HUES48 (cell line): Measurements from ENCODE around the gene CYGB.
"Not testable (repeated sequence)": the region's sequence is repeated elsewhere in the genome, so short reads cannot be mapped to it uniquely, and the experiment has no call there.

Experiments
- H3K27ac ChIP-seq: one replicate; pipeline ENCODE4 v1.7.0; 2013; ENCODE audit warnings: low read depth, low read length, inconsistent platforms
- H3K27me3 ChIP-seq: 2 replicates; pipeline ENCODE4 v1.6.1; 2013; ENCODE audit warnings: mild to moderate bottlenecking, low read length; ENCODE audit not compliant: control insufficient read depth, insufficient read depth
- H3K36me3 ChIP-seq: 2 replicates; pipeline ENCODE4 v1.6.1; 2013; ENCODE audit warnings: low read length; ENCODE audit not compliant: control insufficient read depth, insufficient read depth
- H3K4me1 ChIP-seq: 2 replicates; pipeline ENCODE4 v1.6.1; 2013; ENCODE audit warnings: mild to moderate bottlenecking, low read length; ENCODE audit not compliant: control insufficient read depth, insufficient read depth
- H3K4me3 ChIP-seq: 2 replicates; pipeline ENCODE4 v1.5.1; 2013; ENCODE audit warnings: mild to moderate bottlenecking, low read depth, low read length
- H3K9ac ChIP-seq: 2 replicates; pipeline ENCODE4 v1.6.1; 2013; ENCODE audit warnings: mild to moderate bottlenecking, low read depth, low read length, moderate library complexity
- H3K9me3 ChIP-seq: 2 replicates; pipeline ENCODE4 v1.6.1; 2013; ENCODE audit warnings: low read length; ENCODE audit not compliant: control insufficient read depth, insufficient read depth

Gene CYGB

DNA sequence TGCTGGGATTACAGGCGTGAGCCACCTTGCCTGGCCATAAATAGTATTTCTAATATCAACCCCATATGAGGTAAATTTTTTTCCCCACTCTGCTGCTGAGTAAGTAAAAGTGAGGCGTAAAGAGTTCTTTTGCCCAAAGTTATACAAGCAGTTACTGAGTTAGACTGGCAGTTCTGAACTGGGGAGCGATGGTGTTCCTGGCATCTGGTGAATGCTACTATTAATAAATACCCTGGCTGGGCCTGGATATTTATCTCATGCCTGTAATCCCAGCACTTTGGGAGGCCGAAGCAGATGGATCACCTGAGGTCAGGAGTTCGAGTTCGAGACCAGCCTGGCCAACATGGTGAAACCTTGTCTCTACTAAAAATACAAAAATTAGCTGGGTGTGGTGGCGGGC lies 22.0 kb upstream of the CYGB start:
- peaks cover 58% of the 10 kb centered on the region for H3K36me3 ChIP-seq
- not testable (repeated sequence) for H3K9me3 ChIP-seq, H3K27me3 ChIP-seq, H3K27ac ChIP-seq
- H3K4me3 ChIP-seq: peak overlapping the region; percentile 91
- peak overlapping the region; percentile 97; the same call in 1 of the 2 replicates for H3K9ac ChIP-seq
- H3K4me1 ChIP-seq: peaks cover 14% of the 10 kb centered on the region

DNA sequence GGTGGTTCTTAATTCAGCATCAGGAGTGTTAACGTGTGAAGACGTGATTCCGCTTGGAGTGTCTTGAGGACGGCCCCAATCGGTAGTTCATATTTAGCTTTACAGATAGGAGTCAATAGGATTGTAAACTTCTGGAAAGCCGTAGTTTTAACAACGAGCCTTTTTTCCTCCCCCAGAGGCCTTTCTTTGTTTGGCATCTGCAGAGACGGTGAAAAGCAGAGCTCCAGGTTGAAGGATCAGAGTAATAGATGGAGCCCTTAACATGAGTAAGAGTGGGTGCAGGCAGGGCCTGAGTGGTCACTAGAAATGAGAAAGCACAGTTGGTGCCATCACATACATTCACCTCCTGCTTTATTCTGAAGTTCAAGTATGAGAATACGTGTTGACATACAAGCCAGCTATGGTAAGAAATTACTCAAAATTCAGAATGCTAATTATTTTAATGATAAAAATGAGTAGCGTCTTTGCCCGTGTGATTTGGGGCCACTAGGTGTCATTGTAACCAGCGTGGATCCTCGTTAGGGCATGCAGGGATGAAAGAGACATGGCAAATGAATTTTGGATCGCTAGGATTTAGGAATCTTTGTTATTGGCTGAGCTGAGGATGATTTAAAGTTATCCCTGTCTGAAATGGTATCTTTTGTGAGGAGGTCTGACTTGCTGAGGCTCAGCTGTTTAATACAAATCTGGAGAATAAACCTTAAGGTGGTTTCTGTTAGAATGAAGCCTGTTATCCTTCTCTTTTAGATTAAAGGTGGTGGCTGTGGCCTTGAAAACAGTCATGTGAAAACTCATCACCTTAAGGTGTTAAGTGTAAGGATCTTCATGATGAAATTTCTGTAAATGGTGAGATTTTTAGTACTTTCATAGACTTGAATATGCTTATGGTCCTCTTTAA lies 20.9 kb upstream of the CYGB start:
- H3K27ac ChIP-seq: peak overlapping the region; percentile 68
- no peaks in the 10 kb centered on the region for H3K9me3 ChIP-seq
- H3K36me3 ChIP-seq: peaks cover 48% of the 10 kb centered on the region
- H3K27me3 ChIP-seq: no peaks in the 10 kb centered on the region
- peak overlapping the region; percentile 97 for H3K9ac ChIP-seq
- H3K4me1 ChIP-seq: peaks cover 14% of the 10 kb centered on the region
- H3K4me3 ChIP-seq: peak overlapping the region; percentile 91

DNA sequence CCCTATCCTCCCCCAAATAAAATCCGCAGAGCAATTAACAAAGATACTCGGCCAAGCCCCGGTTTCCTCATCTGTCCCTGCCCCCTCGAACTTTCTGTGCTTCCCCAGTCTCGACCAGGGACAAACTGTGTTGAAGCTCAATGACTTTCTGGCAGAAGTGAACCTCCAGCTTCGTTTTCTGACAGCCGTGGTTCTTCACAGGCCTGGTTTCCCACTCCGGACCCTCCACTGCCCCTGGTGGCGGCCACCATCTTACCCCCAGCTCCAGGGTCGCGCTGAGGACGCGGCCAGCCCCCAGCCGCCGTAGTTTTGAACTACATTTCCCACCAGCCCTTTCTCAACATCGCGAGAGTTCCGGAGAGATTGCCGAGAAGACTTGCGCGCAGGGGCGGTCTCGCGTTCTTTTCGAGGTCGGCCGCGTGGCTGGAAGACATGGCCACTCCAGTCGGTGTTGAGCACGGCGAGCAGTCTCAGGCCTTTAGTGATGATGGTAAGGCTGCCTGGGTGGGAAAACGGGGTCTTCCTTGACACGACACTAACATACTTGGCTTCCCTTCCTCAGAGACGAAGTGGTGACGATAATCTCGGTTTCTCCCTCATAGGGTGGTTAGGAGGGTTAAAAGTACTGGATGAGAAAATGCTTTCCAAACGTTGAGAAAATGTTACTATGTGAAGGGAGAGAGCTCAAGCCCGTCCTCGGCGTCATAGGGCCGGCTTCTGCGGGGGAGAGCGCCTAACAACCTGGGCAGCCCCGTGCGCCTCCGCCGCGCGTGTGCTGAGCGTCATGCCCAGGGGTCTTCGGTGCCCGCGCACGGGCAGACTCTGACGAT lies 20.1 kb upstream of the CYGB start:
- Histone ChIP-seq H3K27ac (peak overlapping the region; percentile 68), H3K4me3 (peak overlapping the region; percentile 91), H3K4me1 (peaks cover 14% of the 10 kb centered on the region), H3K9ac (peak overlapping the region; percentile 97), H3K27me3 (no peaks in the 10 kb centered on the region), H3K36me3 (peaks cover 39% of the 10 kb centered on the region), H3K9me3 (no peaks in the 10 kb centered on the region)

DNA sequence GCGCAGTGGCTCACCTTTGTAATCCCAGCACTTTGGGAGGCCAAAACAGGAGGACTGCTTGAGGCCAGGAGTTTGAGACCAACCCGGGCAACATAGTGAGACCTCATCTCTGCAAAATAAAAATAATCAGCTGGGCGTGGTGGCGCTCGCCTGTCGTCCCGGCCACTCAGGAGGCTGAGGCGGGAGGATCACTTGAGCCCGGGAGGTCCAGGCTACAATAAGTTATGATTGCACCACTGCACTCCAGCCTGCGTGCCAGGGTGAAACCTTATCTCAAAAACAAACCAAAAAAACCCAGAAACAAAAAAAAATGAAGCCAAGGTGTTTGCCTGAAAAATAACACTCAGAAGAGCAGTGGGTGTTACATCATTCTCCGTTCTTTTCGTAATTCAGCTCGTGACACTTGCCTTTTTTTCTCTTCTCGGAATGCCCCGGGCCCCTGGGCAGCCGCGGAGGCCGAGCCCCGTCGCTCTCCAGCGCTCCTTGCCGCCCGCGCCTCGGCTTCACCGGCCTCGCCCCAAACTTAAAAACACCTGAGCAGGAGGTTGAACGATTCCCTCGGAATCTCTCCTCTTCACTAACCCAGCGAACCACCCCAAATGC lies 19.4 kb upstream of the CYGB start:
- Histone ChIP-seq H3K9ac (peak overlapping the region; percentile 41), H3K4me1 (peaks cover 14% of the 10 kb centered on the region), H3K27ac (peak overlapping the region; percentile 51), H3K27me3 (no peaks in the 10 kb centered on the region), H3K9me3 (no peaks in the 10 kb centered on the region), H3K36me3 (peaks cover 35% of the 10 kb centered on the region), H3K4me3 (peak overlapping the region; percentile 91)

DNA sequence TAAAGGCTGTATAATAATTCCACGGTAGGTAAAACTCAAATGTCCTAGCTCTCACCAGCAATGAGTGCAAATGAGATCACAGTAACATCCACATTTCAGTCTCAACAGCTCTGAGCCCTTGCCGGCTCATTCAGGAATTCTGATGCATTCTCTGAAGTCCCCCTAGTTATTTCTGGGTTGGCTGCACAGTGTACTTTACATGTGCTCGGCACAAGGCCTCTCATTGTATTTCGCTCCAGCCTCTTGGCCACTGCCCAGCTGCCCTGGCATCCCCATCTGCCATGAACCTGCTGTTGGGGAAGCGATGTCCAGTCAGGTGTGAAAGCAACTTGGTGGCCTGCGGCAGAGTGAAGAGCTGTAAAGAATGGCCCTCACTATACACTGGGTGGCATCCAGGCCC lies 16.6 kb upstream of the CYGB start:
- H3K27me3 ChIP-seq: no peaks in the 10 kb centered on the region
- H3K36me3 ChIP-seq: peaks cover 8% of the 10 kb centered on the region; the same call in 1 of the 2 replicates
- H3K9me3 ChIP-seq: no peaks in the 10 kb centered on the region
- H3K4me3 ChIP-seq: no peak overlapping the region
- H3K9ac ChIP-seq: no peak overlapping the region
- H3K27ac ChIP-seq: no peak overlapping the region
- H3K4me1 ChIP-seq: peaks cover 13% of the 10 kb centered on the region; the same call in 1 of the 2 replicates

DNA sequence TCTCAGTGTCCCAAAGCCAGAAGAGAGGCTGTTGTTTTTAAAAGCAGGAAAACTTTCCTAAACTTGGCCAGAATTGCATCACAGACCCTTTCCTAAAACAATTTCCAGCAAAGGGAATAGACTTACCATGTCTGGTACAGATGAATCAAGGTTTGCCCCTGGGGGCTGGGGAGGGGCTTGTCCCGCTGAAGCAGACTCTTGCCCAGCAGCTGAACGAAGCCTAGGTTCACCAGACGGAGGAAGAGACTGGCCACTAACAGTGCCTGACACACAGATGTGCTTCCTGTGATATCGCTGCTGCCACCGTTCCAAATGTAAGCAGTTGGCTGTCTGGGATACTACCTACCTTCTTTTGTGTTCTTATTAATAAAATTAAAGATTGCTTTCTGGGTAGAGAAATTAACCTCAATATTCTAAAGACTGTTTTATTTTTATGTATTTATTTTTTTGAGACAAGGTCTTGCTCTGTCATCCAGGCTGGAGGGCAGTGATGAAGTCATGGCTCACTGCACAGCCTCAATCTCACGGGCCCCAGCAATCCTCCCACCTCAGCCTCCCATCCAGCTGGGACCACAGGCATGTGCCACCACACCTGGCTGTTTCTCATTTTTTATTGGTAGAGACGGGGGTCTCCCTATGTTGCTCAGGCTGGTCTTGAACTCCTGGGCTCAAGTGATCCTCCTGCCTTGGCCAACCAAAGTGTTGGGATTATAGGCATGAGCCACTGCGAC lies 15.8 kb upstream of the CYGB start:
- H3K27me3 ChIP-seq: no peaks in the 10 kb centered on the region
- H3K9me3 ChIP-seq: no peaks in the 10 kb centered on the region
- H3K4me1 ChIP-seq: peaks cover 9% of the 10 kb centered on the region; the same call in 1 of the 2 replicates
- no peak overlapping the region for H3K27ac ChIP-seq
- no peak overlapping the region for H3K4me3 ChIP-seq
- no peak overlapping the region for H3K9ac ChIP-seq
- no peaks in the 10 kb centered on the region for H3K36me3 ChIP-seq

DNA sequence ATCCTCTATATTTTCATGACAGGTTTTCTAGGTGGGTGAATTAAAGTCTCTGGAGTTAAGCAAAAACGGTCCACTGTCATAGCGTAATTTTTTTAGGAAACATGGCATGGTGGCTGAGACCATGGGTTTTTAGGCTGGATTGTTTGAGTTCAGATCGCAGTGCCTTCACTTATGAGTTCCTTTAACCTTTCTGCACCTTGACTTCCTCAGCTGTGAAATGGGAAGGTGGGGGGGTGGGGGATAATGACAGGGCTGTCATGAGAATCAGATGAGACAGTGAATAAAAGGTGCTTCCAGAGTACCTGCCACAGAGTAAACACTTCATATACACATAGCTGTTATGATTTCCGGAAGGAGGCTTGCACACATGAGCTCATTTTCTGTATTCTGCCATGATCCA lies 14.2 kb upstream of the CYGB start:
- H3K27me3 ChIP-seq: no peaks in the 10 kb centered on the region
- peaks cover 14% of the 10 kb centered on the region for H3K4me1 ChIP-seq
- no peaks in the 10 kb centered on the region for H3K9me3 ChIP-seq
- no peak overlapping the region for H3K27ac ChIP-seq
- H3K9ac ChIP-seq: no peak overlapping the region
- H3K36me3 ChIP-seq: no peaks in the 10 kb centered on the region
- no peak overlapping the region for H3K4me3 ChIP-seq

DNA sequence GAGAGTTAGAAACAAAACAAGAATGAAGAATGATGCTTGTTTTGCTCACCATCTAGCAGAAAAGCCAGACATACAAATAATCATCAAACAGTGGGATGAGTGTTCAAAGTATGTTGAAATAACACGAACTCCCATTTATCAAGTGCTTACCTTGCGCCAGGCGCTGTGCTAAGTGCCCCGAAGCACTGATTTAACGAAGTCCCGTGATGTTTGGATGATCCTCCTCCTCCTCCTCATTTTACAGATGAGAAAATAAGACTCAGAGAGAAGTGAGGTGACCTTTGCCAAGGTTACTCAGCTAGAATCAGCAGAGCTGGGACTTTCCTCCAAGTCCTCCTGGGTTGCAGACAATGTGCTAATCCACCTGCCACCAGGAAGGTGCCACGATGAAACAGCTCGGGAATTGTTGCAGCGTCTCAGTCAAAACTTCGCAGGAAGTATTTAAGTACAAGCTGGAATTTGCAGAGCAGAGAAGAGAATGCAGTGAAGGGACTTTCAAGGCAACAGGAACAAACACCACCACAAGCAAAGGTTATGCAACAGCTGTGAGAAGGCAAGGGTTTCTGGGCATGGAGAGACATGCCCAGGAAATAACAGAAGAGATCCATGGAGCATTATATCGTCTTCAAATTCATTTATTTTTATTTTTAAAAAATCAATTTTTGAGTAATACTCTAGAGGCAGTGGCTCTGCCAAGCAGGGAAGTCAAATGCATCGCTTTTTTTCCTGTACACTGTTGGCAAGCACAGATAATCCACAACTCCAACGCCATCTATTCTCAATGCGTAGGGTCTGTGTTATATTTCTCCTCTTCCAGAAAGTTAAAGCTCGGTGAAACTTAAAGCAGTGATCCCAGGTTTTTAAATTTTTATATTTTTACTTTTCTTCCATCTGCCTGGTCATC lies 13.5 kb upstream of the CYGB start:
- H3K4me3 ChIP-seq: no peak overlapping the region; the same call in 1 of the 2 replicates
- no peak overlapping the region for H3K9ac ChIP-seq
- H3K9me3 ChIP-seq: no peaks in the 10 kb centered on the region
- H3K27ac ChIP-seq: peak overlapping the region; percentile 27
- no peaks in the 10 kb centered on the region for H3K27me3 ChIP-seq
- no peaks in the 10 kb centered on the region for H3K36me3 ChIP-seq
- peaks cover 21% of the 10 kb centered on the region for H3K4me1 ChIP-seq

DNA sequence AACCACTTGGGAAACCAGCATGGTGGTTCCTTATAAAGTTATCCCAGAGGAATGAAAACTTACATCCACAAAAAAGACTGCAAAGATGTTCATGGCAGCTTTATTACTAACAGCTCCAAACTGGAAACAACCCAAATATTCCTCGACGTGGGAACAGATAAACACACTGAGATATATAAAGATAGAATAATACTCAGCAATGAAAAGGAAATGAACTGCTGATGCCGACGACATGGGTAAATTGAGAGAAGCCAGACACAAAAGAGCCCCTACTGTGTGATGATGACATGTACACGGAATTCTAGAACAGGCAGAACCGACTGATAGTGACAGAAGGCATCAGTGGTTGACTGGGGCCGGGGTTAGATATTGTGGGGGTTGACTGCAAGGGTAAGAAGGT lies 12.0 kb upstream of the CYGB start:
- Histone ChIP-seq H3K27me3 (no peaks in the 10 kb centered on the region), H3K4me3 (no peak overlapping the region), H3K9ac (no peak overlapping the region), H3K4me1 (peaks cover 26% of the 10 kb centered on the region), H3K9me3 (no peaks in the 10 kb centered on the region), H3K36me3 (no peaks in the 10 kb centered on the region), H3K27ac (no peak overlapping the region)

DNA sequence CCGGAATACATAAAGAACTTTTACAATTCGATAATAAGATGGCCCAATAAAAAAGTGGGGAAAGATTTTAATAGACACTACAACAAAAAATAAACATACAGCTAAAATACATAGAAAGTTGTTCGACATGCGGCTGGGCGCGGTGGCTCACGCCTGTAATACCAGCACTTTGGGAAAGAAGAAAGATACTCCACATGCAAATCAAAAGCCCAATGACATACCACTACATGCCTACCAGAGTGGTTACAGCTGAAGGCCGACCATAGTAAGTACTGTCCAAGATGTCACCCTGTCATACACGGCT lies 11.7 kb upstream of the CYGB start:
- Histone ChIP-seq H3K27ac (no peak overlapping the region), H3K4me1 (peaks cover 30% of the 10 kb centered on the region), H3K9me3 (no peaks in the 10 kb centered on the region)

More for the DNA sequence above, 11.7 kb upstream of the CYGB start:
- Histone ChIP-seq H3K27me3 (no peaks in the 10 kb centered on the region), H3K4me3 (no peak overlapping the region), H3K36me3 (no peaks in the 10 kb centered on the region), H3K9ac (no peak overlapping the region)
